Activated naive CD4-positive, alpha-beta T cell treated with anti-CD3 and anti-CD28 coated beads for 36 hours (primary cell): ENCODE results near the gene EFNA1. TPM values are rescaled to one million over a fixed set of nuclear protein-coding genes. Genes with fewer than 3 reads are reported as not detected.
"Not testable (repeated sequence)": the region's sequence is repeated elsewhere in the genome, so short reads cannot be mapped to it uniquely, and the experiment has no call there.

ENCODE experiments used
- CTCF ChIA-PET: fragments of 350-600 bp; sonication (Branson Sonifier 250); formaldehyde crosslinking; loops from one replicate; lab custom pipeline; 2021; ENCODE audit warnings: antibody characterized with exemption; lab: Charles Lee
- DNase-seq: peaks from one replicate; pipeline ENCODE4 v3.0.0-alpha.2; 2020
- H3K27ac Mint-ChIP-seq: one replicate; pipeline ENCODE4 v1.8.0; 2021; ENCODE audit warnings: mild to moderate bottlenecking, mixed read lengths
- H3K27me3 Mint-ChIP-seq: one replicate; pipeline ENCODE4 v1.8.0; 2021; ENCODE audit warnings: low read depth, mixed read lengths
- H3K36me3 Mint-ChIP-seq: one replicate; pipeline ENCODE4 v1.8.0; 2021; ENCODE audit warnings: low read depth, mixed read lengths
- H3K4me1 Mint-ChIP-seq: one replicate; pipeline ENCODE4 v1.8.0; 2021; ENCODE audit warnings: low read depth, mixed read lengths
- H3K4me3 Mint-ChIP-seq: one replicate; pipeline ENCODE4 v1.8.0; 2021; ENCODE audit warnings: mild to moderate bottlenecking, moderate library complexity, mixed read lengths
- H3K9me3 Mint-ChIP-seq: one replicate; pipeline ENCODE4 v1.8.0; 2021; ENCODE audit warnings: mixed read lengths
- intact Hi-C: fragments of 100-400 bp; cut with micrococcal nuclease; formaldehyde crosslinking; loops from one replicate; pipeline ENCODE4 v1.15.1; 2023
- total RNA-seq, 2 experiments: library from RNA; stranded (reverse); gene quantifications; one replicate each; pipeline ENCODE4 v1.2.3, GENCODE V29; 2021

EFNA1 gene
- total RNA-seq, 2 experiments from 2014 or later = 0.26 to 0.32 TPM

- H3K4me1 Mint-ChIP-seq = no peaks in the 10 kb centered on the region
- H3K27me3 Mint-ChIP-seq = no peaks in the 10 kb centered on the region
- no peaks in the 10 kb centered on the region for H3K36me3 Mint-ChIP-seq
- H3K4me3 Mint-ChIP-seq = no peak overlapping the region
- H3K27ac Mint-ChIP-seq = no peak overlapping the region
- no peak for DNase-seq
- intact Hi-C loops = no loop called here
- CTCF ChIA-PET = interaction anchor here (1.6 kb wide), 1 partner anchor 25 kb away, joined by 3 read pairs; no protein-coding TSS in a partner anchor
- H3K9me3 Mint-ChIP-seq = no peaks in the 10 kb centered on the region
Observed at GRCh38 chr1:155116113-155116764, 11.4 kb upstream of the EFNA1 start.

- no peaks in the 10 kb centered on the region for H3K4me1 Mint-ChIP-seq
- CTCF ChIA-PET = interaction anchor here (1.0 to 1.4 kb wide), 3 partner anchors 9 to 55 kb away, joined by 3 to 5 read pairs (median 4); partner anchors contain the start of gene KRTCAP2
- no peaks in the 10 kb centered on the region for H3K9me3 Mint-ChIP-seq
- no peak overlapping the region for H3K27ac Mint-ChIP-seq
- intact Hi-C loops = no loop called here
- no peaks in the 10 kb centered on the region for H3K36me3 Mint-ChIP-seq
- no peaks in the 10 kb centered on the region for H3K27me3 Mint-ChIP-seq
- no peak overlapping the region for H3K4me3 Mint-ChIP-seq
- no peak for DNase-seq
Observed at GRCh38 chr1:155117610-155118009, 10.1 kb upstream of the EFNA1 start.

GRCh38 chr1:155118090-155118489 is 9.6 kb upstream of the EFNA1 start:
- not testable (repeated sequence) for H3K9me3 Mint-ChIP-seq, H3K4me1 Mint-ChIP-seq

GRCh38 chr1:155120253-155120652 is 7.4 kb upstream of the EFNA1 start:
- intact Hi-C loops = no loop called here
- Mint-ChIP-seq H3K36me3 (no peaks in the 10 kb centered on the region), H3K4me3 (no peak overlapping the region), H3K9me3 (no peaks in the 10 kb centered on the region), H3K4me1 (no peaks in the 10 kb centered on the region), H3K27ac (no peak overlapping the region), H3K27me3 (no peaks in the 10 kb centered on the region)
- DNase-seq = no peak
- CTCF ChIA-PET = interaction anchor here (0.6 to 0.9 kb wide), 3 partner anchors 29 to 80 kb away, joined by 3 read pairs; partner anchors contain the start of gene KRTCAP2

More at GRCh38 chr1:155118090-155118489, 9.6 kb upstream of the EFNA1 start:
- H3K27me3 Mint-ChIP-seq, H3K36me3 Mint-ChIP-seq, DNase-seq, H3K27ac Mint-ChIP-seq, intact Hi-C loops, H3K4me3 Mint-ChIP-seq: not testable (repeated sequence)
- CTCF ChIA-PET = interaction anchor here (1.0 to 1.4 kb wide), 3 partner anchors 8 to 55 kb away, joined by 3 to 5 read pairs (median 4); partner anchors contain the start of gene KRTCAP2

GRCh38 chr1:155121249-155121648 is 6.4 kb upstream of the EFNA1 start:
- Mint-ChIP-seq H3K36me3 (no peaks in the 10 kb centered on the region), H3K4me1 (no peaks in the 10 kb centered on the region), H3K27me3 (peaks cover 2% of the 10 kb centered on the region), H3K4me3 (no peak overlapping the region), H3K27ac (no peak overlapping the region), H3K9me3 (no peaks in the 10 kb centered on the region)
- no peak for DNase-seq
- CTCF ChIA-PET = interaction anchor here (0.9 to 3.7 kb wide), 2 partner anchors 30 to 52 kb away, joined by 3 to 12 read pairs; partner anchors contain the start of gene KRTCAP2
- intact Hi-C loops = no loop called here

- intact Hi-C loops = no loop called here
- Mint-ChIP-seq H3K36me3 (no peaks in the 10 kb centered on the region), H3K4me1 (peaks cover 6% of the 10 kb centered on the region), H3K27ac (no peak overlapping the region), H3K9me3 (no peaks in the 10 kb centered on the region), H3K4me3 (no peak overlapping the region), H3K27me3 (peaks cover 8% of the 10 kb centered on the region)
- no peak for DNase-seq
- CTCF ChIA-PET = interaction anchor here (1.0 to 3.7 kb wide), 2 partner anchors 31 to 44 kb away, joined by 3 to 12 read pairs; no protein-coding TSS in a partner anchor
Observed at GRCh38 chr1:155122308-155122707, 5.4 kb upstream of the EFNA1 start.

GRCh38 chr1:155123801-155124200 is 3.9 kb upstream of the EFNA1 start:
- Mint-ChIP-seq H3K36me3 (no peaks in the 10 kb centered on the region), H3K4me3 (no peak overlapping the region), H3K27me3 (peaks cover 15% of the 10 kb centered on the region), H3K27ac (no peak overlapping the region), H3K9me3 (no peaks in the 10 kb centered on the region), H3K4me1 (peaks cover 17% of the 10 kb centered on the region)
- no peak for DNase-seq
- intact Hi-C loops = no loop called here
- CTCF ChIA-PET = interaction anchor here (3.7 kb wide), 1 partner anchor 33 kb away, joined by 12 read pairs; no protein-coding TSS in a partner anchor

- peaks cover 15% of the 10 kb centered on the region for H3K27me3 Mint-ChIP-seq
- intact Hi-C loops = no loop called here
- no peaks in the 10 kb centered on the region for H3K36me3 Mint-ChIP-seq
- no peak overlapping the region for H3K4me3 Mint-ChIP-seq
- no peaks in the 10 kb centered on the region for H3K9me3 Mint-ChIP-seq
- no peak for DNase-seq
- no peak overlapping the region for H3K27ac Mint-ChIP-seq
- peaks cover 27% of the 10 kb centered on the region for H3K4me1 Mint-ChIP-seq
- CTCF ChIA-PET = interaction anchor here (1.7 to 3.7 kb wide), 2 partner anchors 34 to 72 kb away, joined by 3 to 12 read pairs; no protein-coding TSS in a partner anchor
Observed at GRCh38 chr1:155124503-155125463, 2.9 kb upstream of the EFNA1 start.

- H3K9me3 Mint-ChIP-seq = no peaks in the 10 kb centered on the region
- no peak for DNase-seq
- intact Hi-C loops = no loop called here
- no peak overlapping the region for H3K4me3 Mint-ChIP-seq
- peaks cover 15% of the 10 kb centered on the region for H3K27me3 Mint-ChIP-seq
- no peaks in the 10 kb centered on the region for H3K36me3 Mint-ChIP-seq
- CTCF ChIA-PET = interaction anchor here (0.9 to 1.7 kb wide), 2 partner anchors 40 to 73 kb away, joined by 3 read pairs; no protein-coding TSS in a partner anchor
- peaks cover 27% of the 10 kb centered on the region for H3K4me1 Mint-ChIP-seq
- no peak overlapping the region for H3K27ac Mint-ChIP-seq
Observed at GRCh38 chr1:155125511-155125945, 2.1 kb upstream of the EFNA1 start.

- Mint-ChIP-seq H3K27me3 (peaks cover 15% of the 10 kb centered on the region), H3K4me3 (no peak overlapping the region), H3K36me3 (no peaks in the 10 kb centered on the region), H3K4me1 (peaks cover 27% of the 10 kb centered on the region), H3K27ac (no peak overlapping the region), H3K9me3 (no peaks in the 10 kb centered on the region)
- DNase-seq = no peak
- CTCF ChIA-PET = interaction anchor here (0.9 to 1.7 kb wide), 4 partner anchors 9 to 73 kb away, joined by 3 to 4 read pairs (median 3); partner anchors contain the start of gene KRTCAP2
- intact Hi-C loops = loop anchor here (2.0 kb wide), 1 partner anchor 31 kb away; no protein-coding TSS in a partner anchor
Observed at GRCh38 chr1:155125946-155126555, 1.6 kb upstream of the EFNA1 start.

- no peak overlapping the region for H3K27ac Mint-ChIP-seq
- H3K4me3 Mint-ChIP-seq = peak overlapping the region; percentile 71
- peaks cover 27% of the 10 kb centered on the region for H3K4me1 Mint-ChIP-seq
- no peaks in the 10 kb centered on the region for H3K36me3 Mint-ChIP-seq
- DNase-seq = peak; percentile 66
- no peaks in the 10 kb centered on the region for H3K9me3 Mint-ChIP-seq
- H3K27me3 Mint-ChIP-seq = peaks cover 15% of the 10 kb centered on the region
- CTCF ChIA-PET = interaction anchor here (0.9 to 1.7 kb wide), 4 partner anchors 9 to 74 kb away, joined by 3 to 4 read pairs (median 3); partner anchors contain the start of gene KRTCAP2
- intact Hi-C loops = loop anchor here (1.0 to 2.0 kb wide), 2 partner anchors 9 to 32 kb away; partner anchors contain the start of gene SLC50A1
Observed at GRCh38 chr1:155126556-155127104, 1.0 kb upstream of the EFNA1 start.
